ENCODE results near the gene ZMYM4.
"Not testable (repeated sequence)": the region's sequence is repeated elsewhere in the genome, so short reads cannot be mapped to it uniquely, and the experiment has no call there.

ZMYM4 gene

GRCh38 chr1:35324486-35324885 is 56.0 kb downstream of the ZMYM4 start:
- no peak for DNase-seq (ENCODE audit: low read depth in 1 of 2, low spot score in 1 of 2)

GRCh38 chr1:35326246-35326866 is 57.8 kb downstream of the ZMYM4 start:
- DNase-seq (ENCODE audit: low read depth in 1 of 2, low spot score in 1 of 2), result no peak

- not testable (repeated sequence) for DNase-seq (ENCODE audit: low read depth in 1 of 2, low spot score in 1 of 2)
Measured at GRCh38 chr1:35331618-35332017, 63.1 kb downstream of the ZMYM4 start.

- no peak for DNase-seq (ENCODE audit: low read depth in 1 of 2, low spot score in 1 of 2)
Measured at GRCh38 chr1:35334485-35334884, 66.0 kb downstream of the ZMYM4 start.

GRCh38 chr1:35340519-35340918 is 72.0 kb downstream of the ZMYM4 start:
- DNase-seq (ENCODE audit: low read depth in 1 of 2, low spot score in 1 of 2), result no peak

- DNase-seq (ENCODE audit: low read depth in 1 of 2, low spot score in 1 of 2), result no peak
Measured at GRCh38 chr1:35345439-35345981, 77.0 kb downstream of the ZMYM4 start.

GRCh38 chr1:35350872-35351271 is 82.4 kb downstream of the ZMYM4 start:
- DNase-seq (ENCODE audit: low read depth in 1 of 2, low spot score in 1 of 2), result no peak

GRCh38 chr1:35359995-35360394 is 91.5 kb downstream of the ZMYM4 start:
- no peak for DNase-seq (ENCODE audit: low read depth in 1 of 2, low spot score in 1 of 2)

- DNase-seq (ENCODE audit: low read depth in 1 of 2, low spot score in 1 of 2), result no peak
Measured at GRCh38 chr1:35361638-35362037, 93.1 kb downstream of the ZMYM4 start.

- no peak for DNase-seq (ENCODE audit: low read depth in 1 of 2, low spot score in 1 of 2)
Measured at GRCh38 chr1:35364741-35365140, 96.2 kb downstream of the ZMYM4 start.

GRCh38 chr1:35367914-35368313 is 99.4 kb downstream of the ZMYM4 start:
- no peak for DNase-seq (ENCODE audit: low read depth in 1 of 2, low spot score in 1 of 2)

GRCh38 chr1:35369922-35370671 is 101.6 kb downstream of the ZMYM4 start:
- no peak for DNase-seq (ENCODE audit: low read depth in 1 of 2, low spot score in 1 of 2)

- DNase-seq (ENCODE audit: low read depth in 1 of 2, low spot score in 1 of 2), result no peak
Measured at GRCh38 chr1:35371506-35371905, 103.0 kb downstream of the ZMYM4 start.

- DNase-seq (ENCODE audit: low read depth in 1 of 2, low spot score in 1 of 2), result no peak
Measured at GRCh38 chr1:35377555-35377954, 109.0 kb downstream of the ZMYM4 start.

- DNase-seq (ENCODE audit: low read depth in 1 of 2, low spot score in 1 of 2), result no peak
Measured at GRCh38 chr1:35379317-35380000, 111.0 kb downstream of the ZMYM4 start.

- DNase-seq (ENCODE audit: low read depth in 1 of 2, low spot score in 1 of 2), result not testable (repeated sequence)
Measured at GRCh38 chr1:35380111-35380510, 111.6 kb downstream of the ZMYM4 start.

GRCh38 chr1:35382107-35382506 is 113.6 kb downstream of the ZMYM4 start:
- DNase-seq (ENCODE audit: low read depth in 1 of 2, low spot score in 1 of 2), result no peak

GRCh38 chr1:35386290-35386689 is 117.8 kb downstream of the ZMYM4 start:
- DNase-seq (ENCODE audit: low read depth in 1 of 2, low spot score in 1 of 2), result no peak

GRCh38 chr1:35386959-35387358 is 118.5 kb downstream of the ZMYM4 start:
- no peak for DNase-seq (ENCODE audit: low read depth in 1 of 2, low spot score in 1 of 2)

GRCh38 chr1:35390600-35391494 is 122.3 kb downstream of the ZMYM4 start:
- DNase-seq (ENCODE audit: low read depth in 1 of 2, low spot score in 1 of 2), result no peak

GRCh38 chr1:35394386-35394785 is 125.9 kb downstream of the ZMYM4 start:
- DNase-seq (ENCODE audit: low read depth in 1 of 2, low spot score in 1 of 2), result no peak

Data from stimulated activated CD4-positive, alpha-beta T cell treated with anti-CD3 and anti-CD28 coated beads, Interleukin-15, amount 100 ng/mL, for 1 hour (primary cell).